RWPE1 (cell line): ENCODE data around the gene CTDNEP1.

Source experiments
- CTCF ChIA-PET: fragments of 350-600 bp; sonication (Branson Sonifier 250); formaldehyde crosslinking; extraction: SDS; loops from one replicate; lab custom pipeline; 2021; lab: Yijun Ruan, JAX
- POLR2A ChIA-PET: fragments of 400-600 bp; formaldehyde crosslinking; extraction: SDS; loops from one replicate; lab custom pipeline; 2020; ENCODE audit warnings: antibody characterized with exemption; ENCODE audit not compliant: low non-redundant PET; lab: Yijun Ruan, JAX
- DNase-seq: peaks from one replicate; pipeline ENCODE4 v3.0.0; 2012; ENCODE audit warnings: low spot score
- H3K27ac ChIP-seq: fragments of 450-650 bp; 2 replicates; pipeline ENCODE4 v1.5.1; 2017
- TF ChIP-seq, protein P1 (sequence below): fragments of 450-650 bp; conservative IDR thresholded peaks from 2 replicates; pipeline ENCODE4 v1.5.1; 2017; ENCODE audit warnings: low read depth, mild to moderate bottlenecking

The CTDNEP1 gene

DNA sequence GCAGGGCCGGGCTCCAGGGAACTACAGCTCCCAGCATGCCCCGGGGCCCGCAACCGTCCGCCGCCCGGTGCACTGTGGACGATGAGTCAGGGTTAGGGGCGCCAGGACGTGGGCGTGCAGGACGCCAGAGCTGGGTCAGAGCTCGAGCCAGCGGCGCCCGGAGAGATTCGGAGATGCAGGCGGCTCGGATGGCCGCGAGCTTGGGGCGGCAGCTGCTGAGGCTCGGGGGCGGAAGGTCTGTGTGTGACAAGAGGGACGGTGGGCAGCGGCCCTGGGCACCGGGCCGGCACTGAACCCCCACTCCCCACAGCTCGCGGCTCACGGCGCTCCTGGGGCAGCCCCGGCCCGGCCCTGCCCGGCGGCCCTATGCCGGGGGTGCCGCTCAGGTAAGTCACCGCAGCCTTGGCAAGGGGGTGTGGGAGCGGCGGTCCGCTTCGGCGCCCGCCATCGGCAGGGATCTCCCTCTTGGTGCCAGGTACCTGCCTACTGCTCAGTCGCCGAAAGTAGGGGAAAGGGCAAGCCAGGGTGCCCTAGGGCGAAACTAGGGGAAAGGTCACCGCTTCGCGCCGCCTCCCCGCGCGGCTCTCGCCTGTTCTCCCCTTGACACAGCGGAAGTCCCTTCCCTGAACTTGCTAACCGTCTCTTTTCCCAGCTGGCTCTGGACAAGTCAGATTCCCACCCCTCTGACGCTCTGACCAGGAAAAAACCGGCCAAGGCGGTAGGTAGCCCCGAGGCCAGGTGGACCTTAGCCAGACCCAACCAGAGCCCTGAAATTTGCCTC, 31.5 kb downstream of the CTDNEP1 start, which contains the start of the genes ACADVL and DLG4:
ACADVL (plus strand) TSS at position 127 of the 781 bp plus-strand sequence; CDS start at position 174, 47 bp downstream.
DLG4 (minus strand) TSS at position 25 of the 781 bp plus-strand sequence.
- H3K27ac ChIP-seq: peak within 1 kb of the TSS; percentile 99
- peak; percentile 87 for DNase-seq
- POLR2A ChIA-PET: interaction anchor here (0.8 to 1.7 kb wide), 4 partner anchors 12 to 234 kb away, joined by 3 to 6 read pairs (median 4); no protein-coding TSS in a partner anchor
- TF ChIP-seq, protein P1, sequence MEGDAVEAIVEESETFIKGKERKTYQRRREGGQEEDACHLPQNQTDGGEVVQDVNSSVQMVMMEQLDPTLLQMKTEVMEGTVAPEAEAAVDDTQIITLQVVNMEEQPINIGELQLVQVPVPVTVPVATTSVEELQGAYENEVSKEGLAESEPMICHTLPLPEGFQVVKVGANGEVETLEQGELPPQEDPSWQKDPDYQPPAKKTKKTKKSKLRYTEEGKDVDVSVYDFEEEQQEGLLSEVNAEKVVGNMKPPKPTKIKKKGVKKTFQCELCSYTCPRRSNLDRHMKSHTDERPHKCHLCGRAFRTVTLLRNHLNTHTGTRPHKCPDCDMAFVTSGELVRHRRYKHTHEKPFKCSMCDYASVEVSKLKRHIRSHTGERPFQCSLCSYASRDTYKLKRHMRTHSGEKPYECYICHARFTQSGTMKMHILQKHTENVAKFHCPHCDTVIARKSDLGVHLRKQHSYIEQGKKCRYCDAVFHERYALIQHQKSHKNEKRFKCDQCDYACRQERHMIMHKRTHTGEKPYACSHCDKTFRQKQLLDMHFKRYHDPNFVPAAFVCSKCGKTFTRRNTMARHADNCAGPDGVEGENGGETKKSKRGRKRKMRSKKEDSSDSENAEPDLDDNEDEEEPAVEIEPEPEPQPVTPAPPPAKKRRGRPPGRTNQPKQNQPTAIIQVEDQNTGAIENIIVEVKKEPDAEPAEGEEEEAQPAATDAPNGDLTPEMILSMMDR: no peak
- CTCF ChIA-PET: interaction anchor here (0.6 to 1.7 kb wide), 5 partner anchors 12 to 174 kb away, joined by 3 to 8 read pairs (median 4); no protein-coding TSS in a partner anchor

DNA sequence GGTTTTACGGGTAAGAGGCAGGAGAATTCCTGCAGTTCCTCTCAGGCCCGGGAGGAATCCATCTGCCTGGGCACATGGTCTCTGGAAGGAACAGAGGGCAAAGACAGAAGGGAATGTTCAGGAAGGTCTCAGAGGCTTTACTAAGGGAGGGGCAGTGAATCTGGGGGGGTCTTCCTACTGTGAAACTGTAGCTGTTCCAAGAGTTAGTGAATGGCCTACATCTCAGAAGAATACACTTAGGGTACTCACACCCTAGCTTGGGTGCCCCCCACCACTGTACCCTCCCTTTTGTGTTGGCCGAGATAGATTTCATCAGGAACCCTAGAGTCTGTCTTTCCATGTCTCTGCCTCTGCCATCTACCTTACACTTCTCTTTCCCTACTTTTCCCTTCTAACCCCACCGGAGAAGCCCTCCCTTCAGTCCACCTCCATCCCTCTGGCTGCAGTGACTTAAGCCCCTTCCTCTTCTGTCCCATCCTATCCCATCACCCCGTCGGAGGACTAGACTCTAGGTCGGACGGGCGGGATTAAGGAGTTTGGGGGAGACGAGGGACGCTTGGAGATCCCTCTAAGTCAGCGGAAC, 32.2 kb downstream of the CTDNEP1 start:
- DNase-seq: no peak
- ChIA-PET POLR2A (no interaction called here), CTCF (interaction anchor here (0.6 to 1.7 kb wide), 3 partner anchors 156 to 174 kb away, joined by 3 to 5 read pairs (median 4); no protein-coding TSS in a partner anchor)
- peak overlapping the region; percentile 99 for H3K27ac ChIP-seq
- TF ChIP-seq, protein P1: no peak

DNA sequence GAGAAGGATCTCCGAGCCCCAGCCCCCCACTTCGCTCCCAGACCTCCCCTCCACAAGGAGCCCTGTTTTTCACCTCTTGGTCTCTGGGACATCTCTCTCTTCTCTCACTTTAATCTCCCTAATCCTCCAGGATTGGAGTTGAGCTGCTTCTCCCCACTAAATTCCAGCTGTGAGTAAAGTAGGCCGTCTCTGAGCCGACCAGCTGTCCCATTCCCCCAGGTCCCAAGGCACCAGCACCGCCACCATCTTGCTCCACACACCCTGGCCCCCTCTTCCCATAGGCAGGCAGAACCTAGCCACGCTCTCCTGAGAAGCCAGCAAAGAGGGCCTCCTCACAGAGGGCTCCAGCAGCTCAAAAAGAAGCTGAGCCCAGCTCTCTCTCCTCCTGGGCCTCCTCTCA, 32.8 kb downstream of the CTDNEP1 start:
- TF ChIP-seq, protein P1: no peak
- ChIA-PET POLR2A (no interaction called here), CTCF (interaction anchor here (0.6 to 1.7 kb wide), 2 partner anchors 156 to 173 kb away, joined by 4 to 5 read pairs; no protein-coding TSS in a partner anchor)
- no peak for DNase-seq
- peak overlapping the region; percentile 99 for H3K27ac ChIP-seq

DNA sequence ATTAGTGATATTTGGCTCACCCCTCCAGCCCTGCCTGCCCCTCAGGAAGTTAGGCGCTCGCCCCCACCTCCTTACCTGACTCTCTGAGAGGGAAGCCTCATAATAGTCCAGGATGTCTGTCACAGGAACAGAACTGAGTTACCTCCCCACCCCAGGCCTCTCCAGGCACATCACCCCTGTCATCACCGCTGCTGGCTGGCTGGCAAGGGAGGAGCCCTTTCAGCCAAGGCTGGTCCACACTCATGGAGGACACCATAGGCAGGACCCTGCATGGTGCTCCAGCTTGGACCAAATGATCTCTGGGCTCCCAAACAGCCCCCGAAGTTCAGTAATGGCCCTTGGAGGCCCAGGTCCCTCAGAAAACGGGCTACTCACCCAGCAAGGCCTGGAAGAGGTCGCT, 33.4 kb downstream of the CTDNEP1 start:
- TF ChIP-seq, protein P1: no peak
- POLR2A ChIA-PET: no interaction called here
- H3K27ac ChIP-seq: peak overlapping the region; percentile 99
- DNase-seq: no peak
- CTCF ChIA-PET: no interaction called here

DNA sequence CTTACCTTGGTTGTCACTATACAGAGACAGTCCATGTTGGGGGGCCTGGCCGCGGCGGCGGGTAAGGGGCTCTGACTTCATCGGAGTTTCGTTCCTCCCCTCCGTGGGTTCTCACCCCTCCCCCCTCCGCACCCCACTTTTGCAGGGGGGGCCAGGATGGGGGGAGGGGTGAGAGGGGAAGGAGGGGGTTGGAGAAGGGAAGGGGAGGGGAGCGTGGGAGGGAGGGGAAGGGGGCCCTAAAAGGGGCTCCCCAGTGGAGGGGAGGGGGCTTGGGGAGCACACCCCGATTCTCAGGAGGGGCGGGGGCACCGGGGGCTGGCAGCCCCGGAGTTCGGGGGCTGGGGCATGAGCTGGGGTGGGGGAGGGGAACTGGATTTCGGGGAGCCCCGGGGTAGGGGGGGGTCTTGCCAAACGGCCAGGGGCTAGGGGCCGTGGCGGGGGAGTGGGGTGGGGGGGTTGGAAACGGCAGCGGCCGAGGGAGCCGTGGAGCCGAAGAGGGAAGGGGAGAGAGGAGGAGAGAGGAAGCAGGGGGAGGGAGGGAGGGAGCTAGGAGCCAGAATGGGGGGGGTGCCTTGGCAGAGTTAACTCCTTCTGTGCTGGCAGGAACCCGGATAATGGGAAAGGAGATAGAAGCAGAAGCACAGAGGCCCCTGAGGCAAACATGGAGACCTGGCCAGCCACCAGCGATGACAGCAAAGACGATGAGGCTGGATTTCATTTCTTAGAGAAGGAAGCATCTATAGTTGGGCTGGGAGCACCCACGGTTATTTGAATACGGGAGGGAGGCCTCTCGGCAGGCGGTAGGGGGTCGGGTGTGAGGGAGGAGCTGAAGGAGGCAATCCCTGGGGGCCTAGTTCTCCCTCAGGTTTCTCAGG, 34.2 kb downstream of the CTDNEP1 start:
- no peak for DNase-seq
- CTCF ChIA-PET: no interaction called here
- H3K27ac ChIP-seq: peak overlapping the region; percentile 99
- TF ChIP-seq, protein P1: no peak
- POLR2A ChIA-PET: no interaction called here
